ENCODE results near the gene BEND7. TPM values are rescaled to one million over a fixed set of nuclear protein-coding genes. Genes with fewer than 3 reads are reported as not detected.

Gene BEND7
- total RNA-seq, 1 donor from 2014 or later: 36.4 TPM

- DNase-seq (ENCODE audit: low read depth): no peak
Measured at GRCh38 chr10:13520194-13520593, 8.6 kb downstream of the BEND7 start.

- DNase-seq (ENCODE audit: low read depth): no peak
Measured at GRCh38 chr10:13518076-13518692, 10.6 kb downstream of the BEND7 start.

DNA sequence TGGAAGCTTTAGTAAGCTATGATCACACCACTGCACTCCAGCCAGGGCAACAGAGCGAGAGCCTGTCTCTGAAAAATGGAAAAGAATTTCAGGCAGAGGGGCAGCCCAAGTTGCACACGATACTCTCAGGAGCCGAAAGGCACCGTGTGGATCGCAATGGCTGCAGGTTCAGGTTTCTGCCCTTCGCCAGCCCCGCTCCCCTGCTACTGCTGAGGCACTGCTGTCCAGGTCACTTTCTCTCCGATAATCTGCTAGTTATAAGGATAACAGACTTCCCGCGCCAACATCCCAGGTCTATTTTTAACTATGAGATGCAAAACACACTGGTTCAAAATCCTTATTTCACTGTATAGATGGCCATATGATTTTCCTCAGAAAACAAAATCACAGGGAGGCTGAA lies 11.1 kb downstream of the BEND7 start:
- DNase-seq (ENCODE audit: low read depth): no peak

- DNase-seq (ENCODE audit: low read depth): no peak
Measured at GRCh38 chr10:13516176-13516575, 12.6 kb downstream of the BEND7 start.

DNA sequence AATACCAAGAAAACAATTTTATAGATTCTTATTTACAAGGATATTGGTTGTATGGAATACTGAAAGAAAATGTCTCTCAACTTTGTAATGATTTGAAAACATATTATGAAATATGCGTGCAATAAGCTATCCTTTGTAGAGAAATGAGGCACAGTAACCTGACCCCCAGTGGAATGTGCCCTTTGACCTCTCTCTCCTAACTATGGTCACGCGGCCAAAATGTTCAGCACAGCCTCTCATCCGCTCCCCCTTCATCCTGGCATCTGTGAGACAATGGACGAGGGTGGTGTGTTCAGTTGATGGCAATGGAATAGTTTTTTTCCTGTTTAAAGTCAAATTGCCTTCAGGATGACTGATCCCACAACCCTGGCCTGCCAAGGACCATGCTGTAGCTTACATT lies 13.3 kb downstream of the BEND7 start:
- DNase-seq (ENCODE audit: low read depth): no peak

GRCh38 chr10:13514296-13514695 lies 14.5 kb downstream of the BEND7 start:
- no peak for DNase-seq (ENCODE audit: low read depth)

DNA sequence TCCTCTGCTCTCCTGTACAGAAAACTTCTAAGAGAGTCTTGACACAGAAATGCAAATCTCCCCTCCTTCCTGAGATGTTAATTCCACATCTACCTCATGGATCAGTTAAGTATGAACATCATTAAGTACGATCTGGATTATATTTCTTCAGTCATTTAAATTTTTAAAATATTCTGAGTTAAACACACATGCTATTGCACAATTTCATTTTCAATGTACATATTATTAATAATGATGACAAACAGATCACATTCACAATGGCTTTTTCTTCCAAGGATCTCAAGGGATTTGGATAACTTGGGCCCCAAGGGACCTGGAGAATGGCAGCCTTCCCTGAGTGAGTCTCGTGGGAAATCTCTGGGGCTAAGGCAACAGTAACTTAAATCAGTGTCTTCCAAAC lies 16.2 kb downstream of the BEND7 start:
- DNase-seq (ENCODE audit: low read depth): no peak

- DNase-seq (ENCODE audit: low read depth): no peak
Measured at GRCh38 chr10:13511409-13511808, 17.4 kb downstream of the BEND7 start.

DNA sequence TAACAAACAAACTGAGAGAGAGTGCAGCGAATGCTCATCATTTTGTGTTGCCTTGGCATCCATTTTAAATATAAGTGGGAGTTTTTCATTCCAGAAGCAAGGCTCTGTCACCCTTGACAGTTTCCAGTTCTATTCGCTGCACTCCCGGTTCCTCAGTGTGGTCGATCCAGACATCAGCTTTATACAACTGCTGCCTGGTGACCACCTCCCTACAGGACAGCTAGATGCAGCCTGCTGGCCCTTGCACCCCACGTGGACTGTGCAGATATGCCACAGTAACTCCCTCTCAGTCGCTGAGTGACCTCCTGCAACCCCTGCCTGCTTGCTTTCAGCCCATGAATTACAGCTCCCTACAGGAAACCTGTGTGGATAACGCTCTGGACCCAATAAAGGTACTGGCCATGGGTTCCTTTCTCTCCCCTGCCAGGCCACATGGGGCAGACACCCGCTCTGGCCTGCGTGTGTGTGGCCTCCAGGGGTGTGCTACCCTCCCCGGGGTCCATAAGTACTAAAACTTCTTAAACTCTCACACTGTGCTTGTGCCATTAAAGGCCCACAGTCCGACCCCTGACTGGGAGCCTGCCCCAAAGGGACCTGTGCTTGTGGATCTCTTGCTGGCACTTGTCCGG lies 23.6 kb downstream of the BEND7 start:
- no peak for DNase-seq (ENCODE audit: low read depth)

DNA sequence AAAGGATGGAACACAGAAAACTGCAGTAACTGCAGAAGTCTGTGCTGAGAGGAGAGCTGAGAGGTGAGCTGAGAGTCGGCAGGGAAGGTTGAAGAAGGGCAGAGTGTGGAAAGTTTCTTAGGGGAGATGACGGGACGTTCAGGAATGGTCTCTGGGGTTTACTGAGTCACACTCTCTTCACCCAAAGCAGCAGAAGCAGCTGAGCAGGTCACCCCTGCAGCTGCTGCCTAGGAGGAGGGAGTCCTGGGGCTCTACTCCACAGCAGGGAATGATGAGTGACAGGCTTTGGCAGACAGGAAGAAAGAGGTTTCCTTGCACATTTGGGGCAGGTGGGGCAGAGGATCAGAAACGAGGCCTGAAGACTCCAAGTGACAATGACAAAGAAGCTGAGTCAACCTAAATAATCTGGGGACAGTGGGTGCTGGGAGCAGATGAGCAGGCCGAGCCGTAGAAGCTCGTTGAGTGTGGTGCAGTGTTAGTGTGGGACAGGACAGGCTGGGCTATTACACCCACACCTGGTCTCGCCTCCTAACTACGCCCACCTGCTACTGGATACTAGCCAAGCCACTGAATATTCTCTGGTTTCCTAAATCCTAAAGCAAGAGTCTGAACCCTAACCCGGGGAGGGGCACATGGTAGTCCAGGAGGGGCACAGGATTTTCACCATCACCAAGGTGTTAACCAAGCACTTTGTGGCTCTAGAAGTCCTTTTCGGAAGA lies 24.9 kb downstream of the BEND7 start:
- DNase-seq (ENCODE audit: low read depth): peak; percentile 7

- no peak for DNase-seq (ENCODE audit: low read depth)
Measured at GRCh38 chr10:13502380-13502779, 26.4 kb downstream of the BEND7 start.

DNA sequence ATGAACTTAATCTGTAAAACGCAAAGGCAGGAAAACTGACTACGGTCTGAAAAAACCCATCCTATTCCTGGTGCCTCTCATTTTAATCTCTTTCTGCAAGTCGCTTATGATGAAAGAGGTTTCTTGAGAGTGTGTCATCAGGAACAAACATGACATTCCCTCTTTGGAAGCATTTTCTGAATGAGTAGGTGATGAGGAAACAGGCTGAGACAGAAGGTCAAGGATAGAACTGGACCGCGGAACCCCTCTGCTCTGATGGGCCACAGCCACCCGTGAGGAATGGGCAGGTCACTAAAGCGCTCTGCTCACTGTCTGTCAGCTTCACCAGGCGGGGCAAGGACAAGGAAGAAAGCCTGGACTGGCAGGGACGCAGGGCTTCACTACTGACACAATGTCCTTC lies 28.6 kb downstream of the BEND7 start:
- DNase-seq (ENCODE audit: low read depth): no peak

GRCh38 chr10:13499150-13499549 lies 29.7 kb downstream of the BEND7 start:
- DNase-seq (ENCODE audit: low read depth): no peak

- DNase-seq (ENCODE audit: low read depth): no peak
Measured at GRCh38 chr10:13496931-13497330, 31.9 kb downstream of the BEND7 start.

DNA sequence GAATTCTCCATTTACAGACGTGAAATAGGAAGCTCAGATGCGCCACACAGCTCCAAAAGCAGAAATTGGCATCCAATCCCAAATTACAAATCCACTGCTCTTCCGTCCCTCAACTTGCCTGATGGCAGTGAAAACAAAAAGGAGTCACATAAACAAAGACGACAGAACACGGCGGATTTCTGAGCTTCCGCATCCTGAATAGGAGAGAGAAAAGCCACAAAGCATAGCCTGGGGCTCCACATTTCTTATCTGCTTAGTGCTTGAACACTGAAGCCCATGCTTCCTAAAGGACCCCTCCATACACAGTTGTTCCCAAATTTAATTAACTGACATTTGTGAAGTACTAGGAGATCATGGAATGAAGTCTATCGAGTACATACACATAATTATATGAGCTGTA lies 32.6 kb downstream of the BEND7 start:
- DNase-seq (ENCODE audit: low read depth): no peak

DNA sequence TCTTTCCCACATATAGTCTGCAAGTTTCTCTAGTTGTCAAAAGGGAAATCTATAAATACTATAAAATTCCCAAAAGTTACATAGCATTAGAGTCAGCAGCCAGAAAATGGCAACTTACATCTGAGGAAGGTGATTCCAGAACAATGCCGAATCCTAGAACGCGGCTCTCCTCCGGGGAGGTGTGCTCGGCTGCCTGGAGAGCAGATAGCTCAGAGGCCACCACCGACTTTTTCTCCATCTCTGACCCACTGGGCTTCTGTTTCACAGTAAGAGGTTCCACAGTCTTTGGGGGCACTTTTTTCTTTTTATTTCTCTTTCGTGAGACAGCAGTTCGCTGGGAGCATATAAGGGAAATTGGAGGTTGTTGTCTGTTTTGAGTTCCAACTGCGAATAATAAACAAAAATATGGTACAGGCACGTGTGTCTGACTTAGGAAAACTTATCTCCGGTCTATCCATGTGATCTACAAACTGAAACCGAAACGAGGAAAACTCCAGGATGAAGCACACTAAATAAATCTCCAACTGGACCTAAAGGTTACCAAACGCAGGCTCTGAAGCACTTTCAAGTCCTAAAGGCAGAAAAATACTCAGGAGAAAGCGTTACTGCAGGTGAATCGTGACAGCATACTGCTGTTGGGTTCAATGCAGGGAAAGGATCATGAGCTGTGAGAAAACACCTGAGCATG lies 36.2 kb downstream of the BEND7 start:
- DNase-seq (ENCODE audit: low read depth): no peak

DNA sequence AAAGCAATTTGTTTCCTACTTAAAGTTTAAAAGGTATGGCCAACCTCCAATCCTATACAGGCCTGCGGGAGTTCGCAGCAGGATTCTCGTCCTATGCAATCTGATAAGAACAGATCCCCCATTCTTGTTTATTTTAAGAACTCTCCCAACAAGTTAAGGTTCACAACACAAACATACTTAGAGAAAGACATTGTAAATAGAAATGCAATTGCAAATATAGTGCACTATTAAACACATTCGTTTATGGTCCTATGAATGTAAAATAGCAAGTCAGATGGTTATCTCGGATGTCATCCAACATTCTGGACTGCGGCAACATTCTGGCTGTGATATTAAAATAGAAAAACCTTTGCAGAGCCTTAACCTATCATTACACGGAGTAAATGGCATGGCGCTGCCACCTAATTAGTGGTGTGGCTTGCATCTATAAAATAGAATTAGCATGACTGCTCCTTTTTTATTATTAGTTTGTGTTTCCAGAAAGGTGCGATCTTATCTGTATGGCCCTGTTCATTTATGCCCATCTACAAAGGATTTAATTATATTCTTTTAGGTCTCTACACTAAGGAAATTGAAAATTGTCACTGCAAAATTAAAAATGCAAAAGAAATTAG lies 37.0 kb downstream of the BEND7 start:
- DNase-seq (ENCODE audit: low read depth): no peak

DNA sequence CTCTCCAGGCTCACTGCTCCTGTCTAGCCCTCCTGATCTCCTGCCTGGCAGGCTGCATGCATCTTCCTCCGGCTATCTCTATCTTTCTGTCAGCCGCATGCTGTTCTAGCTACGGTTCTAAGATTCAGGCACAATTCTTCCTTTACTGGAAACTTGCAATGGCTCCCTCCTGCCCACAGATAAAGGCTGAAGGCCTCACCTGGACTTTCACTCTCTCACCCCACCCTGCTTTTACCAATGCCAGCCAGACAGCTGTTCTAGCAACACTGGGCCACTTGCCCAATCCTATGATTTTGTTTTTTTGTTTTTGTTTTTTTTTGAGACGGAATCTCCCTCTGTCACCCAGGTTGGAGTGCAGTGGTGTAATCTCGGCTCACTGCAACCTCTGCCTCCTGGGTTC lies 38.3 kb downstream of the BEND7 start:
- no peak for DNase-seq (ENCODE audit: low read depth)

GRCh38 chr10:13489035-13489599 lies 39.7 kb downstream of the BEND7 start:
- no peak for DNase-seq (ENCODE audit: low read depth)

GRCh38 chr10:13485623-13486022 lies 43.2 kb downstream of the BEND7 start:
- DNase-seq (ENCODE audit: low read depth): peak; percentile 7

DNA sequence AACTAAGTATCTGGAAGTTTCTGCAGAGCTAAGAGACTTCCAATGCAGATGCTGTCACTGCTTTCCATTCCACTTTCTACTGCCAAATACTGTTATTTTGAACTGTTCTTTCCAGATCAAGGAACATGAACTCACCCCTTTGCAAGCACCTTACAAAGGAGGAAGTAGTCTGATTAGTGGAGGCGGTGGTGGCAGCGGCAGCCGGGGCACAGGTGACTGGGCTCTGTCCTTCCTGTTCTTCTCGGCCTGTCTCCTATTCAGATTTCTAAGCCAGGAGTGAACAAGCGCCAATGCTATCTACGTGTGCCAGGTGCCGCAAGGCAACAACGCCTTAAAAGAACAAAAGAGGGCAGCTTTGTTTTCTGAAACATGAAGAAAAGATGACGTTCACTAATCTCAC lies 44.9 kb downstream of the BEND7 start:
- peak; percentile 1 for DNase-seq (ENCODE audit: low read depth)

DNA sequence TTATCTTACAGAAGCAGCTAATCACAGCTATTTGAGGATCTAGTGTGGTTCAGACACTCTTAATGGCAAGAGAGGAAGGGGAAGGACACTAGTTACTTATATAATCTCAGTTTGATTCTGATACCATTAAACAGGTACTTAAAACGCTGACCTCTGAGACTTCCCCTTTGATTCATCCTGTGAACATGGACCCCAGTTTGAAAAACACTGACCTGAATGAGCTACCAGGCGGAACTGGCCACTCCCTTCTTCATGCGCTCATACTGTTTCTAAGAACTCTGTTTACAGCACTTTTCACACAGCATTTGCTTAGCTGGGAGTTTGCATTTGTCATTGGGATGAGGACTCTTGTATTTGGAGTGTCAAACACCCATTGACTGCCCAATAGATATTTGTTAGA lies 45.7 kb downstream of the BEND7 start:
- peak; percentile 32 for DNase-seq (ENCODE audit: low read depth)

Measured in renal cortical epithelial cell (primary cell).